ENCODE measurements around the gene NOC2L. TPM values are rescaled to one million over a fixed set of nuclear protein-coding genes. Genes with fewer than 3 reads are reported as not detected.
A peak's percentile ranks its signal among the peaks of the same experiment; 100 is the strongest.

NOC2L gene
- total and polyA plus RNA-seq, 2 donors (not counting 1 experiment from before 2014, with no cell fraction given) = 34.1 to 61.1 TPM

GRCh38 chr1:903721-904271 is 55.3 kb downstream of the NOC2L start:
- TF ChIP-seq EZH2 (IDR thresholded peaks at IDR 0.05; ENCODE audit: low read length, missing control alignments) (no peak), CTCF (conservative IDR thresholded peaks at IDR 0.05 in 1 of 2, IDR thresholded peaks at IDR 0.05 in 1 of 2; ENCODE audit: low read depth in 1 of 2, low read length in 2 of 2) (no peak)
- Histone ChIP-seq H2AFZ (ENCODE audit: low read length) (no peak overlapping the region), H3K27ac (ENCODE audit: insufficient read depth, low read length) (no peak overlapping the region), H3K27me3 (ENCODE audit: control insufficient read depth, insufficient read depth, low read length) (peaks cover 4% of the 10 kb centered on the region), H3K79me2 (ENCODE audit: control insufficient read depth, insufficient read depth, low read length) (no peaks in the 10 kb centered on the region), H3K4me2 (ENCODE audit: extremely low read depth, insufficient read depth, low read length) (peak overlapping the region; percentile 44), H3K9ac (ENCODE audit: insufficient read depth, low read length) (no peak overlapping the region), H4K20me1 (ENCODE audit: control insufficient read depth, extremely low read depth, insufficient read depth, low read length) (no peaks in the 10 kb centered on the region), H3K4me1 (ENCODE audit: control insufficient read depth, extremely low read depth, insufficient read depth, low read length) (peaks cover 8% of the 10 kb centered on the region), H3K9me3 (ENCODE audit: control insufficient read depth, insufficient read depth, low read depth, low read length) (no peaks in the 10 kb centered on the region), H3K36me3 (ENCODE audit: control insufficient read depth, insufficient read depth, low read length) (no peaks in the 10 kb centered on the region), H3K4me3 (replicated peaks in 1 of 4; ENCODE audit: control extremely low read depth in 1 of 4, insufficient read depth in 1 of 4, low read depth in 3 of 4, low read length in 4 of 4) (peak overlapping the region in 1 of 4 experiments; percentile 48)
- no peak for DNase-seq (ENCODE audit: low read depth in 2 of 2)

DNA sequence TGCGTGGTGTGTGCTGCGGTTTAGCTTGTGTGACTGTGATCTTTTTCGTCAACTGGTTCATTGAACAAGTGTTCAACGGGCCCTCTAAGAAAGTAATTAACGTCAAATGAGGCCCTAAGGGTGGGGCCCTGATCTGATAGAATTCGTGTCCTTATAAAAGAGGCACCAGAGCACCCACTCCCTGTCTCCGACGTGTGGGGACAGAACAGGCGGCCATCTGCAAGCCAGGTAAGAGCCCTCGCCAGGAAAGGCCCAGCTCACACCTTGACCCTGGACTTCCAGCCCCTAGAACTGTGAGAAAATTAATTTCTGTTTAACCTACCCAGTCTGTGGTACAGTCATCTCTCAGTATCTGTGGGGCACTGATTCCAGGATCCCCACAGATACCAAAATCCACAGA is 55.8 kb downstream of the NOC2L start:
- H3K27ac ChIP-seq (ENCODE audit: insufficient read depth, low read length) = no peak overlapping the region
- H3K4me1 ChIP-seq (ENCODE audit: control insufficient read depth, extremely low read depth, insufficient read depth, low read length) = peaks cover 8% of the 10 kb centered on the region
- no peaks in the 10 kb centered on the region for H3K9me3 ChIP-seq (ENCODE audit: control insufficient read depth, insufficient read depth, low read depth, low read length)
- H4K20me1 ChIP-seq (ENCODE audit: control insufficient read depth, extremely low read depth, insufficient read depth, low read length) = no peaks in the 10 kb centered on the region
- no peak overlapping the region for H3K9ac ChIP-seq (ENCODE audit: insufficient read depth, low read length)
- H3K4me3 ChIP-seq (replicated peaks in 1 of 4; ENCODE audit: control extremely low read depth in 1 of 4, insufficient read depth in 1 of 4, low read depth in 3 of 4, low read length in 4 of 4) = no peak overlapping the region
- no peaks in the 10 kb centered on the region for H3K36me3 ChIP-seq (ENCODE audit: control insufficient read depth, insufficient read depth, low read length)
- H3K79me2 ChIP-seq (ENCODE audit: control insufficient read depth, insufficient read depth, low read length) = no peaks in the 10 kb centered on the region
- no peak overlapping the region for H3K4me2 ChIP-seq (ENCODE audit: extremely low read depth, insufficient read depth, low read length)
- peaks cover 4% of the 10 kb centered on the region for H3K27me3 ChIP-seq (ENCODE audit: control insufficient read depth, insufficient read depth, low read length)
- TF ChIP-seq EZH2 (IDR thresholded peaks at IDR 0.05; ENCODE audit: low read length, missing control alignments) (no peak), CTCF (conservative IDR thresholded peaks at IDR 0.05 in 1 of 2, IDR thresholded peaks at IDR 0.05 in 1 of 2; ENCODE audit: low read depth in 1 of 2, low read length in 2 of 2) (no peak)
- no peak for DNase-seq (ENCODE audit: low read depth in 2 of 2)
- H2AFZ ChIP-seq (ENCODE audit: low read length) = no peak overlapping the region

DNA sequence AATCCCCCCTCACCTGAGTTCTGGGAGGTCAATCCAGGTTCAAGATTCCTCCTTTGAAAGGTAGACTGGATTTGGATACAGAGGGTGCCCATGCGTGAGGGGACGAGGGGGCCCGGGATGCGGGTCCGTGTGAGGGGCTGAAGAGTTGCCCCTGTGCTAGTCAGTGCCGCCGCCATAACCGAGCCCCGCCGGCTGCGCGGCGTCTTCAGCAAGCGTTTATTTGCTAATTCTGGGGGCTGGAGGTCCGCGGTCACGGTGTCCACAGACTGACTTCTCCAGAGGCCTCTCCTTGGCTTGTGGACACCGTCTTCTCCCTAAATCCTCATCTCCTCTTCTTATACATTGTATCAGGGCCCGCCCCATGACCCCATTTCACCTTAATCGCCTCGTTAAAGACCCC is 56.3 kb downstream of the NOC2L start:
- no peak for DNase-seq (ENCODE audit: low read depth in 2 of 2)
- no peak overlapping the region for H3K27ac ChIP-seq (ENCODE audit: insufficient read depth, low read length)
- H3K9me3 ChIP-seq (ENCODE audit: control insufficient read depth, insufficient read depth, low read depth, low read length) = no peaks in the 10 kb centered on the region
- peaks cover 4% of the 10 kb centered on the region for H3K27me3 ChIP-seq (ENCODE audit: control insufficient read depth, insufficient read depth, low read length)
- TF ChIP-seq CTCF (conservative IDR thresholded peaks at IDR 0.05 in 1 of 2, IDR thresholded peaks at IDR 0.05 in 1 of 2; ENCODE audit: low read depth in 1 of 2, low read length in 2 of 2) = no peak
- TF ChIP-seq EZH2 (IDR thresholded peaks at IDR 0.05; ENCODE audit: low read length, missing control alignments) = no peak
- H3K36me3 ChIP-seq (ENCODE audit: control insufficient read depth, insufficient read depth, low read length) = no peaks in the 10 kb centered on the region
- H3K4me1 ChIP-seq (ENCODE audit: control insufficient read depth, extremely low read depth, insufficient read depth, low read length) = peaks cover 8% of the 10 kb centered on the region
- H3K4me3 ChIP-seq (replicated peaks in 1 of 4; ENCODE audit: control extremely low read depth in 1 of 4, insufficient read depth in 1 of 4, low read depth in 3 of 4, low read length in 4 of 4) = no peak overlapping the region
- no peak overlapping the region for H2AFZ ChIP-seq (ENCODE audit: low read length)
- no peak overlapping the region for H3K9ac ChIP-seq (ENCODE audit: insufficient read depth, low read length)
- no peaks in the 10 kb centered on the region for H4K20me1 ChIP-seq (ENCODE audit: control insufficient read depth, extremely low read depth, insufficient read depth, low read length)
- H3K4me2 ChIP-seq (ENCODE audit: extremely low read depth, insufficient read depth, low read length) = no peak overlapping the region
- H3K79me2 ChIP-seq (ENCODE audit: control insufficient read depth, insufficient read depth, low read length) = no peaks in the 10 kb centered on the region
